K562 (cell line): Measurements from ENCODE around the gene NTSR1. TPM values are rescaled to one million over a fixed set of nuclear protein-coding genes. Genes with fewer than 3 reads are reported as not detected.

Experiments used
- FOXA3 ChIP-seq, 2 experiments: fragments of 450-650 bp in 1 of 2; sonication (generic) in 1 of 2; formaldehyde crosslinking; IDR thresholded peaks in 1 of 2; conservative IDR thresholded peaks in 1 of 2; 2 replicates each; pipeline versions ENCODE4 v1.4.0 to v1.8.0; 2020 to 2022; ENCODE audit warnings: mild to moderate bottlenecking in 2 of 2, missing genetic modification reagents in 1 of 2
- HMBOX1 ChIP-seq: sonication (generic); IDR thresholded peaks from 2 replicates; pipeline ENCODE4 v1.6.1; 2016
- HNRNPUL1 ChIP-seq: fragments of 200-400 bp; formaldehyde crosslinking; IDR thresholded peaks from 2 replicates; pipeline ENCODE4 v1.6.1; 2017; ENCODE audit warnings: low read length
- KAT8 ChIP-seq: fragments of 450-650 bp; IDR thresholded peaks from 2 replicates; pipeline ENCODE4 v1.6.1; 2016; ENCODE audit warnings: low read depth, mild to moderate bottlenecking
- NELFE ChIP-seq: IDR thresholded peaks from 2 replicates; pipeline ENCODE4 v1.6.1; 2011; ENCODE audit warnings: mild to moderate bottlenecking; ENCODE audit not compliant: insufficient read depth, insufficient read length
- RAD51 ChIP-seq: fragments of 450-650 bp; IDR thresholded peaks from 2 replicates; pipeline ENCODE4 v1.7.1; 2016; ENCODE audit warnings: low read depth, mild to moderate bottlenecking, borderline replicate concordance
- RREB1 ChIP-seq: fragments of 250-450 bp; sonication (Bioruptor Pico); IDR thresholded peaks from 2 replicates; pipeline ENCODE4 v1.4.0; 2020
- U2AF2 ChIP-seq: fragments of 200-400 bp; formaldehyde crosslinking; optimal IDR thresholded peaks from 2 replicates; pipeline ENCODE3; 2017; ENCODE audit warnings: low read depth, mild to moderate bottlenecking, low read length
- ZKSCAN1 ChIP-seq: fragments of 150-350 bp; IDR thresholded peaks from 2 replicates; pipeline ENCODE4 v1.6.1; 2016; ENCODE audit warnings: low read depth, low read length
- ZNF384 ChIP-seq: IDR thresholded peaks from 2 replicates; pipeline ENCODE4 v1.6.1; 2012; ENCODE audit warnings: low read depth, low read length, improper control_type of control experiment
- ZNF717 ChIP-seq: fragments of 250-450 bp; sonication (Bioruptor Pico); IDR thresholded peaks from 2 replicates; pipeline ENCODE4 v1.5.0; 2021
- polyA plus RNA-seq, 8 experiments: library from polyadenylated mRNA; depleted of rRNA in 4 of 8; stranded (reverse) in 5 of 8; unstranded in 3 of 8; fragments of >200 nt; fragmentation: Nextera tagmentation in 2 of 8; fragmentation: Illumina TruSeq in 1 of 8; extraction: Ambion mirVana in 2 of 8; extraction: Trizol in 1 of 8; gene quantifications; 2 replicates each; pipeline versions ENCODE4 v1.2.1 to v1.2.3, GENCODE V29; 2011 to 2014; ENCODE audit warnings: inconsistent platforms in 1 of 8, missing spikeins in 1 of 8
- total RNA-seq, 7 experiments: library from RNA; depleted of rRNA in 6 of 7; stranded (reverse); fragments of >200 nt in 6 of 7; fragmentation: Illumina TruSeq in 2 of 7; extraction: Trizol in 2 of 7; gene quantifications; 2 replicates each; pipeline versions ENCODE4 v1.2.1 to v1.2.3, GENCODE V29; 2011 to 2021; ENCODE audit warnings: low replicate concordance in 1 of 7
- TF ChIP-seq, protein P1 (sequence below): fragments of 450-650 bp; formaldehyde crosslinking; conservative IDR thresholded peaks from 2 replicates; pipeline ENCODE4 v1.4.0; 2022; ENCODE audit warnings: mild to moderate bottlenecking, missing genetic modification characterization
- TF ChIP-seq, protein P2 (sequence below): fragments of 250-450 bp; sonication (Bioruptor Pico); IDR thresholded peaks from 2 replicates; pipeline ENCODE4 v1.8.0; 2022; ENCODE audit warnings: inconsistent platforms, mild to moderate bottlenecking, moderate library complexity, borderline replicate concordance
- TF ChIP-seq, protein P3 (sequence below): fragments of 450-650 bp; IDR thresholded peaks from 2 replicates; pipeline ENCODE4 v1.6.1; 2016; ENCODE audit warnings: antibody characterized with exemption
- TF ChIP-seq, protein P4 (sequence below): IDR thresholded peaks from 2 replicates; pipeline ENCODE4 v1.6.1; 2011; ENCODE audit not compliant: insufficient read length; ENCODE audit errors: extremely low read depth

NTSR1 gene
- total and polyA plus RNA-seq, 9 of the 15 experiments (the other 6 are each of a cell fraction or from before 2014, with no cell fraction given) = 0.04 to 0.40 (median 0.13) TPM; not detected in 3

DNA sequence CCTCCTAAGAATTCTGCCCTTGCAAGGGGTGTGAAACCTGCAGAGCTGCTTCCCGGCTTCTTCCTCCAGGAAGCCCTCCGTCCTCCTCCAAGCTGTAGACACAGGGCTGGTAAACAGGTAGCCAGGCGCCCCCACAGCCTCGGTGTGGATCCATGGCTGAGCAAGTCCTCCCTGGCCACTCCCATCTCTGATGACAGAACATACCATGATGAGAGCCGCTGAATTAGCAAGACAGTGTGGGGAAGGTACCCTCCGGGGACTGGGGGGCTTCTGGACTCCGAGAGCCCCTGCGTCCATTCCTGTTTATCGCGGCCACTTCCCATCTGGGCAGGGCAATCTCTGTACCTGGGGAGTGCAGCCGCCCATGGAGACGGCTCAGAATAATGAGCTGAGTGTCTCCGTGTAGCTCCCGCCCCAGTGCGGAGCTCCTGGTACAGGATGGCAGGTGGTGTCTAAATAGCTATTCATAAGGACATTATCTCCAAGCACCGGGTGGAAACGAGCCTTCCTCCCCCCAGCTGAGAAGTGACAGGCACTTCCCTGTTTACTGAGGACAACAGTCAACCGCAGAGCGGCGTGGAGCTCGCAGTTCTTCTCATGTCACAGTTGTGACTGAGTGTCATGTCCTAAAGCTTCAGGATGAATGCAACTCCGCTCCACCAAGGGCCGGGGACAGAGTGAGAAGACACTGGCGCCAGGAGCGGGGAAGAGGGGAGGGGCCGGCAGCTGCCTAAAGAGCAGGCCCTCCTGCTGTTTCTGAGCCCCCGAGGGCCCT lies 22.7 kb upstream of the NTSR1 start (continued):
- no peak for TF ChIP-seq HMBOX1
- TF ChIP-seq NELFE = no peak
- no peak for TF ChIP-seq ZNF717 (CRISPR knock-in tag)
- no peak for TF ChIP-seq KAT8
- TF ChIP-seq, protein P1, sequence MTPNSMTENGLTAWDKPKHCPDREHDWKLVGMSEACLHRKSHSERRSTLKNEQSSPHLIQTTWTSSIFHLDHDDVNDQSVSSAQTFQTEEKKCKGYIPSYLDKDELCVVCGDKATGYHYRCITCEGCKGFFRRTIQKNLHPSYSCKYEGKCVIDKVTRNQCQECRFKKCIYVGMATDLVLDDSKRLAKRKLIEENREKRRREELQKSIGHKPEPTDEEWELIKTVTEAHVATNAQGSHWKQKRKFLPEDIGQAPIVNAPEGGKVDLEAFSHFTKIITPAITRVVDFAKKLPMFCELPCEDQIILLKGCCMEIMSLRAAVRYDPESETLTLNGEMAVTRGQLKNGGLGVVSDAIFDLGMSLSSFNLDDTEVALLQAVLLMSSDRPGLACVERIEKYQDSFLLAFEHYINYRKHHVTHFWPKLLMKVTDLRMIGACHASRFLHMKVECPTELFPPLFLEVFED (CRISPR knock-in tag) = no peak
- no peak for TF ChIP-seq RAD51
- TF ChIP-seq U2AF2 = no peak
- no peak for TF ChIP-seq RREB1
- TF ChIP-seq ZNF384 = no peak
- TF ChIP-seq ZKSCAN1 = no peak
- TF ChIP-seq, protein P2, sequence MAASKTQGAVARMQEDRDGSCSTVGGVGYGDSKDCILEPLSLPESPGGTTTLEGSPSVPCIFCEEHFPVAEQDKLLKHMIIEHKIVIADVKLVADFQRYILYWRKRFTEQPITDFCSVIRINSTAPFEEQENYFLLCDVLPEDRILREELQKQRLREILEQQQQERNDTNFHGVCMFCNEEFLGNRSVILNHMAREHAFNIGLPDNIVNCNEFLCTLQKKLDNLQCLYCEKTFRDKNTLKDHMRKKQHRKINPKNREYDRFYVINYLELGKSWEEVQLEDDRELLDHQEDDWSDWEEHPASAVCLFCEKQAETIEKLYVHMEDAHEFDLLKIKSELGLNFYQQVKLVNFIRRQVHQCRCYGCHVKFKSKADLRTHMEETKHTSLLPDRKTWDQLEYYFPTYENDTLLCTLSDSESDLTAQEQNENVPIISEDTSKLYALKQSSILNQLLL (CRISPR knock-in tag) = no peak
- peak; percentile 92 to 98 for TF ChIP-seq FOXA3 (CRISPR knock-in tag; conservative IDR thresholded peaks at IDR 0.05 in 1 of 2, IDR thresholded peaks at IDR 0.05 in 1 of 2)
- TF ChIP-seq, protein P3, sequence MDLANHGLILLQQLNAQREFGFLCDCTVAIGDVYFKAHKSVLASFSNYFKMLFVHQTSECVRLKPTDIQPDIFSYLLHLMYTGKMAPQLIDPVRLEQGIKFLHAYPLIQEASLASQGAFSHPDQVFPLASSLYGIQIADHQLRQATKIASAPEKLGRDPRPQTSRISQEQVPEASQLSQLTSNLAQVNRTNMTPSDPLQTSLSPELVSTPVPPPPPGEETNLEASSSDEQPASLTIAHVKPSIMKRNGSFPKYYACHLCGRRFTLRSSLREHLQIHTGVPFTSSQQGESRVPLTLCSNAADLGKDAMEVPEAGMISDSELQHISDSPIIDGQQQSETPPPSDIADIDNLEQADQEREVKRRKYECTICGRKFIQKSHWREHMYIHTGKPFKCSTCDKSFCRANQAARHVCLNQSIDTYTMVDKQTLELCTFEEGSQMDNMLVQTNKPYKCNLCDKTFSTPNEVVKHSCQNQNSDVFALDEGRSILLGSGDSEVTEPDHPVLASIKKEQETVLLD = no peak
- TF ChIP-seq, protein P4, sequence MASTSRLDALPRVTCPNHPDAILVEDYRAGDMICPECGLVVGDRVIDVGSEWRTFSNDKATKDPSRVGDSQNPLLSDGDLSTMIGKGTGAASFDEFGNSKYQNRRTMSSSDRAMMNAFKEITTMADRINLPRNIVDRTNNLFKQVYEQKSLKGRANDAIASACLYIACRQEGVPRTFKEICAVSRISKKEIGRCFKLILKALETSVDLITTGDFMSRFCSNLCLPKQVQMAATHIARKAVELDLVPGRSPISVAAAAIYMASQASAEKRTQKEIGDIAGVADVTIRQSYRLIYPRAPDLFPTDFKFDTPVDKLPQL = no peak
- no peak for TF ChIP-seq HNRNPUL1
